Measurements from ENCODE around the gene SOX21. TPM values are rescaled to one million over a fixed set of nuclear protein-coding genes. Genes with fewer than 3 reads are reported as not detected.

Gene SOX21
- total and polyA plus RNA-seq, 10 of the 15 experiments (the other 5 are each of a cell fraction or from before 2014, with no cell fraction given) = not detected

GRCh38 chr13:94722609-94723345, 10.4 kb upstream of the SOX21 start:
- POLR2A ChIA-PET = no interaction called here
- H4K20me1 ChIP-seq (ENCODE audit: control insufficient read depth, insufficient read depth) = no peaks in the 10 kb centered on the region
- intact Hi-C loops (cut with micrococcal nuclease; ENCODE audit: unreplicated experiment) = no loop called here
- RAD21 ChIA-PET (ENCODE audit: unreplicated experiment) = interaction anchor here (0.6 kb wide), 1 partner anchor 266 kb away, joined by 3 read pairs; no protein-coding TSS in a partner anchor
- no peak for TF ChIP-seq ZNF24 (IDR thresholded peaks at IDR 0.05)
- TF ChIP-seq MYC (IDR thresholded peaks at IDR 0.05; ENCODE audit: insufficient read depth, insufficient read length, insufficient replicate concordance, low read length, severe bottlenecking) = no peak
- no peak for TF ChIP-seq ZNF384 (IDR thresholded peaks at IDR 0.05; ENCODE audit: borderline replicate concordance, low read depth, low read length)
- TF ChIP-seq CREB1 (IDR thresholded peaks at IDR 0.05; ENCODE audit: low read depth) = no peak
- no peak for TF ChIP-seq SKIL (IDR thresholded peaks at IDR 0.05; ENCODE audit: low read depth, poor library complexity, severe bottlenecking)
- TF ChIP-seq TARDBP (IDR thresholded peaks at IDR 0.05; ENCODE audit: borderline replicate concordance) = no peak
- no peak for TF ChIP-seq ZNF592 (IDR thresholded peaks at IDR 0.05)
- no peak for TF ChIP-seq CUX1 (IDR thresholded peaks at IDR 0.05; ENCODE audit: insufficient replicate concordance, low read depth, low read length)
- no peak for TF ChIP-seq NFYB (IDR thresholded peaks at IDR 0.05; ENCODE audit: insufficient read depth, low read depth, low read length)
- no peak for TF ChIP-seq BHLHE40 (IDR thresholded peaks at IDR 0.05; ENCODE audit: borderline replicate concordance in 1 of 2, low read depth in 2 of 2, low read length in 1 of 2)
- no peak for TF ChIP-seq WRNIP1 (IDR thresholded peaks at IDR 0.05; ENCODE audit: borderline replicate concordance, low read depth, low read length)
- SMC1A ChIA-PET (ENCODE audit: uncharacterized antibody, unreplicated experiment) = no interaction called here
- no peak for ATAC-seq
- H3K79me2 ChIP-seq (ENCODE audit: control insufficient read depth, insufficient read depth, low read length) = no peaks in the 10 kb centered on the region
- no peak overlapping the region for H3K27ac ChIP-seq (ENCODE audit: control insufficient read depth, insufficient read depth)
- no peak overlapping the region for H3K4me2 ChIP-seq (ENCODE audit: control insufficient read depth, insufficient read depth)
- H2AFZ ChIP-seq (ENCODE audit: control insufficient read depth, low read depth, low read length) = no peak overlapping the region
- no peaks in the 10 kb centered on the region for H3K4me1 ChIP-seq (ENCODE audit: control insufficient read depth, insufficient read depth, low read length)
- H3K27me3 ChIP-seq (replicated peaks in 1 of 2; ENCODE audit: control insufficient read depth in 2 of 2, insufficient read depth in 2 of 2, low read length in 1 of 2) = no peaks in the 10 kb centered on the region; a peak in 1 of 4 replicates
- no peaks in the 10 kb centered on the region for H3K36me3 ChIP-seq (ENCODE audit: control insufficient read depth in 2 of 2, insufficient read depth in 2 of 2, low read length in 1 of 2)
- 37% methylated on average over 9 of the region's 9 CpGs for WGBS (ENCODE audit: insufficient coverage, insufficient replicate concordance, low lambda C conversion rate, missing lambda C conversion rate)
- no peaks in the 10 kb centered on the region; the same call in 2 of the 3 replicates for H3K9me3 ChIP-seq (replicated peaks; ENCODE audit: control insufficient read depth, insufficient read depth, low read length)
- H3K4me3 ChIP-seq = no peak overlapping the region
- CTCF ChIA-PET = no interaction called here
- FAIRE-seq = no peak
- no peak overlapping the region for H3K9ac ChIP-seq (ENCODE audit: control insufficient read depth, insufficient read depth, low read length)
- no TSS peak for BruUV-seq (replicated peaks)
- DNase-seq (ENCODE audit: low read depth, low spot score) = no peak
- in situ Hi-C loops (cut with MboI) = no loop called here

Measured in GM12878 (cell line).